CD4-positive, alpha-beta memory T cell (primary cell): ENCODE data around the gene SMC6. TPM values are rescaled to one million over a fixed set of nuclear protein-coding genes. Genes with fewer than 3 reads are reported as not detected.

Source experiments
- CTCF ChIA-PET: fragments of 350-600 bp; sonication (Branson Sonifier 250); formaldehyde crosslinking; loops from one replicate; lab custom pipeline; 2021; ENCODE audit warnings: inconsistent platforms; ENCODE audit not compliant: partially characterized antibody; lab: Charles Lee
- POLR2A ChIA-PET: fragments of 350-600 bp; sonication (Branson Sonifier 250); formaldehyde crosslinking; loops from one replicate; lab custom pipeline; 2021; ENCODE audit not compliant: partially characterized antibody; lab: Charles Lee
- DNase-seq, 5 donors: peaks; one replicate each; pipeline versions ENCODE4 v3.0.0 to v3.0.0-alpha.2; 2020 to 2022; ENCODE audit warnings: mixed read lengths in 1 of 5
- H3K27ac ChIP-seq: one replicate; pipeline ENCODE4 v1.7.0; 2013; ENCODE audit warnings: low read depth, low read length
- H3K27me3 ChIP-seq: 2 replicates; pipeline ENCODE4 v1.7.0; 2013; ENCODE audit warnings: mild to moderate bottlenecking, low read length, moderate library complexity; ENCODE audit not compliant: insufficient read depth
- H3K36me3 ChIP-seq: 2 replicates; pipeline ENCODE4 v1.7.0; 2013; ENCODE audit warnings: mild to moderate bottlenecking, low read length, moderate library complexity; ENCODE audit not compliant: insufficient read depth
- H3K4me1 ChIP-seq: 2 replicates; pipeline ENCODE4 v1.7.0; 2013; ENCODE audit warnings: mild to moderate bottlenecking, low read length, moderate library complexity; ENCODE audit not compliant: insufficient read depth
- H3K4me3 ChIP-seq, 2 donors: one replicate each; pipeline ENCODE4 v1.7.0; 2013; ENCODE audit warnings: low read length in 2 of 2, mild to moderate bottlenecking in 1 of 2
- H3K9me3 ChIP-seq, 2 donors: one replicate each; pipeline ENCODE4 v1.7.0; 2013; ENCODE audit warnings: low read length in 2 of 2, control low read depth in 1 of 2; ENCODE audit not compliant: control insufficient read depth in 1 of 2
- H3K27ac Mint-ChIP-seq, 7 donors: one replicate each; pipeline ENCODE4 v1.8.0; 2020 to 2021; ENCODE audit warnings: mixed read lengths in 7 of 7, mild to moderate bottlenecking in 6 of 7, inconsistent platforms in 3 of 7, moderate library complexity in 3 of 7
- H3K27me3 Mint-ChIP-seq, 2 donors: one replicate each; pipeline ENCODE4 v1.8.0; 2020 to 2021; ENCODE audit warnings: mixed read lengths in 2 of 2
- H3K36me3 Mint-ChIP-seq, 2 donors: one replicate each; pipeline ENCODE4 v1.8.0; 2020 to 2021; ENCODE audit warnings: mixed read lengths in 2 of 2, inconsistent platforms in 1 of 2, mild to moderate bottlenecking in 1 of 2
- H3K4me1 Mint-ChIP-seq, 4 donors: one replicate each; pipeline ENCODE4 v1.8.0; 2020 to 2021; ENCODE audit warnings: mixed read lengths in 4 of 4, mild to moderate bottlenecking in 1 of 4
- H3K4me3 Mint-ChIP-seq, 8 donors: one replicate each; pipeline ENCODE4 v1.8.0; 2020 to 2021; ENCODE audit warnings: mixed read lengths in 8 of 8, mild to moderate bottlenecking in 7 of 8, moderate library complexity in 6 of 8, inconsistent platforms in 3 of 8
- H3K9me3 Mint-ChIP-seq, 8 donors: one replicate each; pipeline ENCODE4 v1.8.0; 2020 to 2021; ENCODE audit warnings: mixed read lengths in 8 of 8, mild to moderate bottlenecking in 5 of 8, inconsistent platforms in 3 of 8, moderate library complexity in 1 of 8
- intact Hi-C: fragments of 100-400 bp; cut with micrococcal nuclease; formaldehyde crosslinking; loops from one replicate; pipeline ENCODE4 v1.15.1; 2023
- polyA plus RNA-seq, 2 donors: library from polyadenylated mRNA; unstranded; fragments of 300-500 nt; fragmentation: Illumina TruSeq; gene quantifications; one replicate each; pipeline ENCODE4 v1.2.3, GENCODE V29; 2021
- total RNA-seq, 2 experiments: library from RNA; stranded (reverse); gene quantifications; one replicate each; pipeline ENCODE4 v1.2.3, GENCODE V29; 2021

Gene SMC6
- total and polyA plus RNA-seq, 4 experiments from 2014 or later, result 4.8 to 19.2 (median 17.4) TPM

DNA sequence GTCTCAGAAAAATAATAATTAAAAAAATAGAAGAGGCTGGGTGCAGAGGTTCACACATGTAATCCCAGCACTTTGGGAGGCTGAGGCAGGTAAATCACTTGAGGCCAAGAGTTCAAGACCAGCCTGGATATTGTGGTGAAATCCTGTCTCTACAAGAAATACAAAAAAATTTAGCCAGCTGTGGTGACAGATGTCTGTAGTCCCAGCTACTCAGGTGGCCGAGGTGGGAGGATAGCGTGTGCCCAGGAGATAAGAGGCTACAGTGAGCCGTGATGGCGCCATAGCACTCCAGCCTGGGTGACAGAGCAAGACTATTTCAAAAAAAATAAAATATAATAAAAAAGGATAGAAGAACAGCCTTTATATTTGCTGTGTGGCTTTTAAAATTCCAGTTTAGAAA is 35.9 kb downstream of the SMC6 start:
- peaks cover 27 to 47% of the 10 kb centered on the region in 2 donors for H3K36me3 Mint-ChIP-seq
- CTCF ChIA-PET, result interaction anchor here (0.8 to 1.6 kb wide), 3 partner anchors 11 to 46 kb away, joined by 3 to 5 read pairs (median 4); partner anchors contain the start of gene GEN1

DNA sequence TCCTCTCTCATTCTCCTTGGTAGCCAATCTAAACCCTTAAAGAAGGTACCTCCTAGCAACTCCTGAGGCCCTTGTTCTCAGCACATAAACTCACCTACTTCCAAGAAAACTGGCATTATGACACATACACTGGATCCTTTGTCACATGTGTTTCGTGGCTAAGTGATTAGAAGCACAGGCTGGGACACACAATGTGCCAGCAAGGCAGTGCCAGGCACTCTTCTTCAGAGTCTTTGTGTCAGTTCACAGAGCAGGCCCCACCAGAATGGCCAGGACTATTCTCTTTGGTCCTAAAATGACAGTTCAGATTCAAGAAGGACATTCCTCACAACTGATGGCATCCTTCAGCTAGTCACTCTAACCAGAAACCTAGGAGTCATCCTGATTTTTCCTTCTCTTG is 40.3 kb downstream of the SMC6 start:
- Mint-ChIP-seq H3K4me1 (peaks cover 0 to 1% (median 0%) of the 10 kb centered on the region in 4 donors), H3K4me3 (no peak overlapping the region), H3K36me3 (peaks cover 30 to 38% of the 10 kb centered on the region in 2 donors), H3K27me3 (no peaks in the 10 kb centered on the region), H3K27ac (peak overlapping the region in 1 of 7 donors; percentile 61), H3K9me3 (no peaks in the 10 kb centered on the region)
- H3K9me3 ChIP-seq, result no peaks in the 10 kb centered on the region
- H3K27me3 ChIP-seq, result no peaks in the 10 kb centered on the region
- no peak for DNase-seq
- intact Hi-C loops, result loop anchor here (10.0 kb wide), 1 partner anchor 122 kb away; no protein-coding TSS in a partner anchor
- POLR2A ChIA-PET, result no interaction called here
- no peaks in the 10 kb centered on the region for H3K4me1 ChIP-seq
- no peak overlapping the region for H3K27ac ChIP-seq
- H3K4me3 ChIP-seq, result no peak overlapping the region
- H3K36me3 ChIP-seq, result peaks cover 6% of the 10 kb centered on the region
- CTCF ChIA-PET, result no interaction called here

More for the DNA sequence above, 35.9 kb downstream of the SMC6 start:
- intact Hi-C loops, result loop anchor here (10.0 kb wide), 1 partner anchor 117 kb away; no protein-coding TSS in a partner anchor
- POLR2A ChIA-PET, result no interaction called here
- H3K27me3 Mint-ChIP-seq, result no peaks in the 10 kb centered on the region
- H3K36me3 ChIP-seq, result peaks cover 10% of the 10 kb centered on the region
- H3K4me1 Mint-ChIP-seq, result peaks cover 0 to 2% (median 0%) of the 10 kb centered on the region in 4 donors
- H3K27ac Mint-ChIP-seq, result no peak overlapping the region
- no peak overlapping the region for H3K4me3 Mint-ChIP-seq
- no peaks in the 10 kb centered on the region for H3K9me3 ChIP-seq
- no peak overlapping the region for H3K4me3 ChIP-seq
- H3K4me1 ChIP-seq, result no peaks in the 10 kb centered on the region
- H3K27ac ChIP-seq, result no peak overlapping the region
- H3K9me3 Mint-ChIP-seq, result no peaks in the 10 kb centered on the region
- H3K27me3 ChIP-seq, result no peaks in the 10 kb centered on the region
- DNase-seq, result no peak

DNA sequence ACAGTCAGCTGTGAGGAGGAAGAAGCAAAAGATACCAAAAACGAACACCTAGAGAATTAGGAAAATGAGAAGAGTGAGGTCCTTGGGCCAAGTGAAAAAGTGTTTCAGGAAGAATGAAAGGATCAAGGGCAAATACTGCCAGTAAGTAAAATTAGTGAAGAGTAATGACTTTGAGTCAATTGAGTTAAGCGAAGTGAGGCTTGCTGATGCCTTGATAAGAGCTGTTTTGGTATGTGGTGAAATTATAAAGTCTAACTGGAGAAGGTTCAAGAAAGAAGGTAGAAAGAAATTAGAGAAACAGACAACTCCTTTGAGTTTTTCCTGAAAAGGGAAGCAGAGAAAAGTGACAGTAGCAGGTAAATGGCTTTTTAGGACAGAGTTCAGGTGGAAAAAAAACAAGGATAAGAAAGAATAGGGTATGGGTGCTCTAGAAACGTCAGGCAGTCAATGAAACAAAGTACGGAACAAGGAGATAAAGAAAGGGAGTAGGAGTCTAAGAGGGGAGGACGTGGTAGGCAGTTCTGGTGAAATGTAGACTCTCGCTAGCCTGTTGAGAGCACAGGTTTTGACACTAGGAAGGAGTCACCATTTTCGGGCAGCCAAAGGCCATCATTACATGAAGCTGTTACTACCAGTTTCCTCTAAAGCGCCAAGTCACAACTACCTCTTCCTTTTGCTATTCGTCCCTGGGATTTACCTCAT is 42.9 kb downstream of the SMC6 start:
- no peaks in the 10 kb centered on the region for H3K27me3 Mint-ChIP-seq
- Histone ChIP-seq H3K27ac (no peak overlapping the region), H3K4me3 (no peak overlapping the region), H3K27me3 (no peaks in the 10 kb centered on the region), H3K4me1 (no peaks in the 10 kb centered on the region), H3K9me3 (no peaks in the 10 kb centered on the region), H3K36me3 (peaks cover 13% of the 10 kb centered on the region)
- H3K36me3 Mint-ChIP-seq, result peaks cover 29 to 43% of the 10 kb centered on the region in 2 donors
- peaks cover 0 to 1% (median 0%) of the 10 kb centered on the region in 4 donors for H3K4me1 Mint-ChIP-seq
- H3K9me3 Mint-ChIP-seq, result no peaks in the 10 kb centered on the region
- no peak overlapping the region for H3K27ac Mint-ChIP-seq
- DNase-seq, result no peak
- no peak overlapping the region for H3K4me3 Mint-ChIP-seq
- CTCF ChIA-PET, result no interaction called here
- intact Hi-C loops, result loop anchor here (10.0 kb wide), 1 partner anchor 124 kb away; no protein-coding TSS in a partner anchor
- POLR2A ChIA-PET, result no interaction called here

DNA sequence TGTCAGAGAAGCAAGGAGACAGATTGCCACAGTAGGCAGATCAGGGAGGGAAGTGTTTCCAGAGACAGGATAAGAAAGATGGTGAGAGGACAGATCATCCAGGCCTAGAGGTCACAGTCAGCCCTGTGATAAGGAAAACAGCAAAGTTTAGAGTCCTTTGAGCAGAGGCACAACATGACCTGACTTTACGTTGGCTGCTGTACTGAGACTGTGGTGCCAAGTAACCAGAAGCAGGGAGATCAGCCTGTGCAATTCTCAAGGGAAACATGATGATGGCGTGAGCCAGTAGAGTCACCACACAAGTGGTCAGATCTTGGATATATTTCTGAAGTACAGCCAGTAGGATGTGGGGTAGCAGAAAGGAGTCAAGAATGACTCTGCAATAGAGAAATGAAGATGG is 43.7 kb downstream of the SMC6 start:
- peaks cover 13% of the 10 kb centered on the region for H3K36me3 ChIP-seq
- intact Hi-C loops, result loop anchor here (10.0 kb wide), 1 partner anchor 125 kb away; no protein-coding TSS in a partner anchor
- CTCF ChIA-PET, result no interaction called here

DNA sequence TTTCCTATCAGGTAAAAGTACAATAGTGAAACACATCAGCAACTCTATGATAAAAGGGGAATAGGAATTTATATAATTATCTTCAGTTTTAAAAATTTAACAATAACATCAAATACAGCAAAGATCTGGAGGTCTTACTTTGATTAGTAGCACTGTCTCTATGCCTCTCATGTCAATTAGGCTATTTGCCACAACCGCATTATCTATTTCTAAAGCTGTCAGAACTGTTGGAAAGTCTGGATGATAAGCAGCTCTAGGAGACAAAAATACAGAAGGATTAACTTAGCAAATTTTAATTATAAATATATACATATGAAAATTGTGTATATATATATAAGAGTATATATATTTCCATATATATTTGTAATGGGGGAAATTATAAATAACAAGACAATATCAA is 45.1 kb downstream of the SMC6 start:
- Histone ChIP-seq H3K4me3 (no peak overlapping the region), H3K36me3 (peaks cover 7% of the 10 kb centered on the region), H3K27ac (no peak overlapping the region), H3K27me3 (no peaks in the 10 kb centered on the region), H3K9me3 (no peaks in the 10 kb centered on the region), H3K4me1 (no peaks in the 10 kb centered on the region)
- Mint-ChIP-seq H3K27ac (no peak overlapping the region), H3K4me1 (peaks cover 0 to 1% (median 0%) of the 10 kb centered on the region in 4 donors), H3K4me3 (no peak overlapping the region), H3K36me3 (peaks cover 22 to 45% of the 10 kb centered on the region in 2 donors), H3K9me3 (no peaks in the 10 kb centered on the region), H3K27me3 (no peaks in the 10 kb centered on the region)
- no peak for DNase-seq
- CTCF ChIA-PET, result interaction anchor here (1.2 to 1.4 kb wide), 2 partner anchors 11 to 37 kb away, joined by 4 to 17 read pairs; no protein-coding TSS in a partner anchor
- POLR2A ChIA-PET, result no interaction called here
- intact Hi-C loops, result no loop called here

More for the DNA sequence above, 43.7 kb downstream of the SMC6 start:
- DNase-seq, result no peak
- H3K9me3 ChIP-seq, result no peaks in the 10 kb centered on the region
- no peak overlapping the region for H3K27ac Mint-ChIP-seq
- H3K36me3 Mint-ChIP-seq, result peaks cover 29 to 45% of the 10 kb centered on the region in 2 donors
- no peaks in the 10 kb centered on the region for H3K9me3 Mint-ChIP-seq
- no peaks in the 10 kb centered on the region for H3K27me3 ChIP-seq
- POLR2A ChIA-PET, result no interaction called here
- no peaks in the 10 kb centered on the region for H3K4me1 ChIP-seq
- peaks cover 0 to 1% (median 0%) of the 10 kb centered on the region in 4 donors for H3K4me1 Mint-ChIP-seq
- no peak overlapping the region for H3K27ac ChIP-seq
- no peak overlapping the region for H3K4me3 Mint-ChIP-seq
- no peaks in the 10 kb centered on the region for H3K27me3 Mint-ChIP-seq
- H3K4me3 ChIP-seq, result no peak overlapping the region

DNA sequence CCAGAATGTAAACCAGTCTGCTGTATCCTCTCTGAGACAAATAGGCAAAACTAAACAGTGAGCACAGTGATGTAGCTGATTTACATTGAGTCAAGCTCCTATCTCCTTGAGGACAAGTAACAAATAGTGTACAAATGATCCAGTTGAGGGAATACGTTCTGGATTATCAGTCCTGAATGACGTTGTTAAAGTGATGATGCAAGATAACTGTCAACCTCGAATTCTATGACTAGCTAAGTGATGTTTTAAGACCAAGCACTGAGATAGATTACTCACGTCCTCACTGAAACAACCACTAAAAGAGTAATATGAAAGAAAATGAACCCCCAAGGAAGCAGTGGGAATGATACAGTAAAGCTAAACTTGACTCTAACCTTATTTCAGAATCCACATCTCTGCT is 46.8 kb downstream of the SMC6 start:
- DNase-seq, result no peak

DNA sequence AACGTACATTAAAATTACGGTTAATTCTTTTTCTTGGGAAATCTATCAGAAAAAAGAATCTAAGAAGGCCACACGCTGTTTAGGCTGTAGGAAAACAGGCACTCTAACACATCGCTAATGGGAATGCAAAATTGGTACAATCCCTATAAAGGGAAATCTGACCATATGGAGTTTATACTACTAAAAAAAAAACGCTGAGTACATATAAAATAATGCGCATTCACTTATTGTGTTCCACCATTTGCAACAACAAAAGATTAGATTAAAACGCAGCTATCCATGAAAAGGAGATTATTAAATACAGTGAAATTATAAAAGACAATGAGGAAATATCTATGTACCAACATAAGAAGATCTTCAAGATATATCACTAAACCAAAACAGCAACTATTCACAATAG is 62.8 kb downstream of the SMC6 start:
- no peak overlapping the region for H3K4me3 Mint-ChIP-seq
- CTCF ChIA-PET, result interaction anchor here (1.1 kb wide), 1 partner anchor 20 kb away, joined by 3 read pairs; no protein-coding TSS in a partner anchor
- H3K4me1 ChIP-seq, result no peaks in the 10 kb centered on the region
- intact Hi-C loops, result no loop called here
- POLR2A ChIA-PET, result no interaction called here
- H3K27ac Mint-ChIP-seq, result no peak overlapping the region
- H3K4me3 ChIP-seq, result no peak overlapping the region
- H3K9me3 ChIP-seq, result no peaks in the 10 kb centered on the region
- peaks cover 56 to 58% of the 10 kb centered on the region in 2 donors for H3K36me3 Mint-ChIP-seq
- H3K27ac ChIP-seq, result no peak overlapping the region
- peaks cover 8% of the 10 kb centered on the region for H3K36me3 ChIP-seq
- no peaks in the 10 kb centered on the region for H3K27me3 ChIP-seq
- H3K4me1 Mint-ChIP-seq, result no peaks in the 10 kb centered on the region
- peaks cover 0 to 3% (median 0%) of the 10 kb centered on the region in 8 donors for H3K9me3 Mint-ChIP-seq
- H3K27me3 Mint-ChIP-seq, result no peaks in the 10 kb centered on the region
- DNase-seq, result no peak

More for the DNA sequence above, 46.8 kb downstream of the SMC6 start:
- Mint-ChIP-seq H3K36me3 (peaks cover 16 to 43% of the 10 kb centered on the region in 2 donors), H3K27me3 (no peaks in the 10 kb centered on the region), H3K9me3 (no peaks in the 10 kb centered on the region), H3K4me1 (no peaks in the 10 kb centered on the region), H3K27ac (peak overlapping the region in 1 of 7 donors; percentile 36), H3K4me3 (no peak overlapping the region)
- Histone ChIP-seq H3K4me3 (no peak overlapping the region), H3K9me3 (no peaks in the 10 kb centered on the region), H3K4me1 (no peaks in the 10 kb centered on the region), H3K27me3 (no peaks in the 10 kb centered on the region), H3K36me3 (peaks cover 7% of the 10 kb centered on the region), H3K27ac (no peak overlapping the region)
- POLR2A ChIA-PET, result no interaction called here
- CTCF ChIA-PET, result interaction anchor here (0.8 to 1.0 kb wide), 2 partner anchors 11 to 61 kb away, joined by 3 read pairs; no protein-coding TSS in a partner anchor
- intact Hi-C loops, result no loop called here
